Activated naive CD4-positive, alpha-beta T cell (primary cell): Measurements from ENCODE around the gene BDH2.

Experiments
- DNase-seq, 4 experiments: peaks; one replicate each; lab custom pipeline; 2025; lab: John Stamatoyannopoulos, UW

BDH2 gene

GRCh38 chr4:103099691-103100392 is at the start of gene BDH2:
TSS of gene BDH2 (minus strand) at chr4:103099834. CDS start at chr4:103096254, 3,580 bp downstream.
- DNase-seq, result peak in 1 of 4 experiments; percentile 1

GRCh38 chr4:103144926-103145325 is 45.3 kb upstream of the BDH2 start:
- DNase-seq, result no peak

GRCh38 chr4:103137446-103137827 is 37.8 kb upstream of the BDH2 start:
- no peak for DNase-seq

DNA sequence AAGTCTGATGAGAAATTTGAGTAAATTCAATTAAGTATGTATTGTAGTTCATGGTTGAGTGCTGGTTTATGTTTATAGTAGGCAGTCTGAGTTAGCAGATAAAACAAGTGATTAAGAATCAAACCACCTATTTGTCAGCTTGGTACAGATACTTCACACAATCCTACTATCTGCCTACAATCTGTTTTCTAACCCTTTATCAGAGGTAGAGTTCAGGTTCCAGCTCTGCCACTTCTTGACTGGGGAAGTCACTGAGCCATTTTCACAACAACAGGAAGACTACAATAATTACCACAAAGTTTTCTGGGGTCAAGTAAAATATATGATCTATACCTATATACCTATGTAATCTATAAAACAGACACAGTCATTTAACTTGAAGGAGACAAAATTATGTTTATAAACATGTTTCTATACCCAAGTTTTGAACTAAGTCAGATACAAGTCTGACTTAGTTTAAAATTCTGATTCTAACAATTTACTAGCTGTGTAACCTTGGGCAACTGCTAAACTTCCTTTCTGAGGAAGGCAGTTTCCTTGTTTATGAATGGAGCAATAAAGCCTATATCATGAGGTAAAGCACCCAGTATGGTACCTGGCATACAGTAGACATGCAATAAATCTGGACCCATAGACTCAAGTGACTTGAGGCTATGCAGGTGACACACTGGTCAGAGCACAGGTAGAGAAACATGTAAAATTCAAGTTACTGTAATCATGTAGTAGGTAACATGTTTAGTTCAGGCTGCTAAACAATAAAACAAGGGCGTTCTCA is 37.2 kb upstream of the BDH2 start:
- no peak for DNase-seq

DNA sequence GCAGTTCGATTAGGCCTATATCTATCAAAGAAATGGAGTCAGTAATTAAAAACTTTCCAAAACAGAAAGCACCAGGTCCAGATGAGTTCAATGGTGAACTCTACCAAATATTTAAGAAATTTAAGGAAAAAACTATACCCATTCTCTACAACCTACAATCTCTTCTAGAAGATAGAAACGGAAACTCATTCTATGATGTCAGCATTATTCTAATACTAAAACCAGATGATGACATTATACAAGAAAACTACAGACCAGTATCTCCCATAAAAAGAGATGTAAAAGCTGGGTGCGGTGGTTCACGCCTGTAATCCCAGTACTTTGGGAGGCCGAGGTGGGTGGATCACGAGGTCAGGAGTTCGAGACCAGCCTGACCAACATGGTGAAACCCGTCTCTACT is 29.5 kb upstream of the BDH2 start:
- no peak for DNase-seq

DNA sequence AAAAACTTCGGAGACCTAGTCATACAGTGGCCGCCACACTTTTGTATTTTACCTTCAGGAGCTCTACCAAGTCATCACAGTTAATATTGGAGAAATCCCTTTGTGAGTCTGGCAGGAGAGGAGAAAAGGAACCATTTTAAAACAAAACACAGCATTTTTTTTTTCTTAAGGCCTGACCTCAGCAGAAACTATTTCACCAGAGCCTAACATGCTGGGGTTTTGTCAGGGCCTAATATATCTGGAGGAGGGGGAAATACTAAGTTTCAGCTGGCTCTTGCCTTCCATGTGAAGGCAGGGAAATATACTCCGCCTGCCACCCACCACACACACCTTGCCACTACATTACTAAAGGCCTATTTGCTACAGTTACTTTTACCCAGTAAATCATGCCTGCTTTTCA is 26.5 kb upstream of the BDH2 start:
- DNase-seq, result no peak

DNA sequence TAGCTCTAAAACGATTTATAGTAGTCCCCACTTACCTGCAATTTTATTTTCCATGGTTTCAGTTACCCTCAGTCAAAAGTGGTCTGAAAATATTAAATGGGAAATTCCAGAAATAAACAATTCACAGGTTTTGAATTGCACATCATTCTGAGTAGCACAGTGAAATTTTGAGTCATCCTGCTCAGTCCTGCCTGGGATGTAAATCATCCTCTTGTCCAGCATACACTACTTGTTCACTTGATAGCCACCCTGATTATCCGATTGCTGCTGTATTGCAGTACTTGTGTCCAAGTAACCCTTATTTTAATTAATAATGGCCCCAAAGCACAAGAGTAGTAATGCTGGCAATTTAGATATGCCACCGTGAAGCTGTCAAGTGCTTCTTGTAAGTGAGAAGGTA is 23.5 kb upstream of the BDH2 start:
- DNase-seq, result no peak

DNA sequence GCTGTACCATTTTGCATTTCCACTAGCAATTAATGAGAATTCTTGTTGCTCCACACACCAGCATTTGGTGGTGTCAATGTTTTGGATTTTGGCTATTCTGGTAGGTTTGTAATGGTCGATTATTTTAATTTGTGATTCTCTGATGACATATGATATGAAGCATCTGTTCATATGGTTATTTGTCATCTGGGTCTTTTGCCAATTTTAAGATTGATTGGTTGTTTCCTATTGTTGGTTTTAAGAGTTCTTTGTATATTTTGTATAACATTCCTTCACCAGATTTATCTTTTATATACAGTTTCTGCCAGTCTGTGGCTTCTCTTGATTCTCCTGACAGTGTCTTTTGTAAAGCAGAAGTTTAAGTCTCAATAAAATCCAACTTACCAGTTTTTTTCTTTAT is 18.5 kb upstream of the BDH2 start:
- DNase-seq, result no peak

DNA sequence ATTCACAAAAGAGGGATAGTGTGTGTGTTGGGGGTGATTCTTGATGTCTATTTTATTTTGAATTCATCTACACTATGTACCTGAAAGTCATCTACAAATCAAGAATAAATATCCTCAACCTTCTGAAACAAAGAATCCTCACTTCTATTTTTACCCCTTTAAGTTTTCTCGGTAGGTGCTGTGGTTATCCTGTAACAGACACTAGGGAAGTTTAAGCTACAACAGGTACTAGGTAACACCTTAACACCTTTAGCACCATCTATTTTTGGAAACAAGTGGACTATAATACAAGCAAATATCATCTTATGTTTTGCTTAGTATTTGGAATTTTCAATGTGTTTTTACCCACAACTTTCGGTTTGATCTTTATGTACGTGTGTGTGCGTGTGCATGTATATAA is 12.0 kb upstream of the BDH2 start:
- DNase-seq, result no peak

- no peak for DNase-seq
These were observed 8.9 kb upstream of the BDH2 start for GRCh38 chr4:103108542-103108941.

GRCh38 chr4:103105558-103106356 is 6.1 kb upstream of the BDH2 start:
- DNase-seq, result no peak

DNA sequence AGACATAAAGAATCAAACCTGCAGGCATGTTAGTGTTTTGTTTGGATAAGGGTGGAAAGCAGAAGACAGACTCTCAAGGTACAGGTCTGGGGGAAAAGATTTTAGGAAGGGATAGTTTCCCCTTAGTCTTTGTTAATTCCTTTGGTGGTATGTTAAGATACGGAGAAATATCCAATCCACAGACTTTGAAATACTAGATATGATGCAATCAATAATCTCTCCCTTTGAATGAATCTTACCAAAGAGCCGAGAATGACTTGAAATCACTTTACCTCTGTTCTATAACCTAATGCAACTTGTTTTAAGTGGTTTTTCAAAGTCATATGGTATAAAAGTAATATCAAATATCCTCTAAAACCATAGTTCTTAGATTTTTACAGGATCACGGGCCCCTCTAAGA is 5.3 kb upstream of the BDH2 start:
- DNase-seq, result no peak

- DNase-seq, result no peak
These were observed 1.1 kb upstream of the BDH2 start for GRCh38 chr4:103100691-103101090.

DNA sequence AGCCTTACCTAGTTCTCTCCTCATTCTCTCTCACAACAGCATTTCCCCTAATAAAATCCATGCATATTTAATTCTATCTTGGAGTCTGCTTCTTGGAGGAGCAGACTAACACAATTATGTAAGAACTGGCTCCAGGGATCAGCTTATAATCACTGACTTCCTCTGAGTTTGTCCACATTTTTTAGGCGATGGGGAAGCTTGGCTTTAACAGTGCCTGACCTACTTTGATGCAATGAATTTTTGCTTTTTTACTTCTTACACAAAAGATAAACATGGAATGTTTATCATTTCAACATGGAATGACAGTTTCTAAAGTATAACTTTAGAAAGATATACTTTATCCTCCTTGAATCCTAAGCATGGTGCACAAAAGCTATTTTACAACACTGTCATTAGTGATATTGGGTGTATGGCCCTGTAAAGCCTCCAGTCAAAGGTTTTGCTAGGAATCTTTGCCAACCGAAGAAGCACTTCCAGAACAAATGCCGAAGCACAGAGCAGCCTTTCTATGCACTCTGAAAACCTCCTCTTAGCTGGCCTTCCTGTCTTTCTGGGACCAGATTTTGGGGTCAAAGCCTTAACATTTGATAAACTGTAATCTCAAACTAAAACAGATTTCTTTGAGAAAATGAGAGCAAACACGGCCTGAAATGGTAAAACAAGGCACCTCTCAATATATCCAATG is 736 bp downstream of the BDH2 start:
- no peak for DNase-seq

DNA sequence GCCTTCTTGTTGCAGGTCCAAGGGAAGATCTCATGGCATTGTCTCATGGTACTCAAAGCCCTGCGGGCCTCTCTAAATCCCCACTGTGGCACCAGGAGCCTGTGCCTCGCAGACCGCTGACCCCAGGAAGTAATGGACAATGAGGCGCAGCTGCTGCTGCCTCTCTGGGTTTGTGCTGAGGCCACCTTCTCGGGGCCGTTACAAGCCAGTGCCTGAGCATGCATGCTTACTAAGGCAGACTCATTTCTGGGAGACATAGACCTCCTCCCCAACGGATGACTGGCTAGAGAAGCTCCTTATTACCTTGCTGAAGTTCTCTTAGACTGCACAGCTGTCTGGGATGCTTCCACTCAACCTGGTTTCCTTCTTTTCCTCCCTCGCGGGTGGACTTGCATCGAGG is 1.3 kb downstream of the BDH2 start:
- no peak for DNase-seq

GRCh38 chr4:103097112-103097511 is 2.5 kb downstream of the BDH2 start:
- no peak for DNase-seq

- DNase-seq, result no peak
These were observed 4.6 kb downstream of the BDH2 start for GRCh38 chr4:103095080-103095479.

GRCh38 chr4:103092245-103092644 is 7.4 kb downstream of the BDH2 start:
- no peak for DNase-seq

- DNase-seq, result peak in 2 of 4 experiments; percentile 2
These were observed 7.9 kb downstream of the BDH2 start for GRCh38 chr4:103091601-103092223.

DNA sequence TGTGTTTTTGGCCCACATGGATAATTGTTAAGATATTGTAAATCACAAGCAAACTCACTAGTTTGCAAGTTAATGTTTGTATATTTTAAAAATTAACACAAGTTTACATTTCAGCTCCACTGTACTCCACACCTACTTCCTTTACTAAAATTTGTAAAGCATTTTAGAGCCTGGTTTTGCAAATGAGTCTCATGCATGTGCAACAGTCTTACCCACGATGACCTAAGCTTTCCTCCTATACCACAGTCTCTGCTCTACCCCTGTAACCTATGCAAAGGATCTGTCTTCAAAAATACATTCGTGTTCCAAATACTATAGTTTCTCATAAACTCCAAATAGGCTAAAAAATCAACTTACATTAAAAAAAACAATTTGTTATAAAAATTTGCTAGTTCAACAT is 10.2 kb downstream of the BDH2 start:
- no peak for DNase-seq

- no peak for DNase-seq
These were observed 13.1 kb downstream of the BDH2 start for GRCh38 chr4:103086551-103086950.
